ENCODE measurements around the gene EFEMP1. TPM values are rescaled to one million over a fixed set of nuclear protein-coding genes. Genes with fewer than 3 reads are reported as not detected.
A peak's percentile ranks its signal among the peaks of the same experiment; 100 is the strongest.
"Not testable (repeated sequence)": the region's sequence is repeated elsewhere in the genome, so short reads cannot be mapped to it uniquely, and the experiment has no call there.

The EFEMP1 gene
- total RNA-seq, 3 donors from 2014 or later: 9.5 to 80.1 (median 40.8) TPM

DNA sequence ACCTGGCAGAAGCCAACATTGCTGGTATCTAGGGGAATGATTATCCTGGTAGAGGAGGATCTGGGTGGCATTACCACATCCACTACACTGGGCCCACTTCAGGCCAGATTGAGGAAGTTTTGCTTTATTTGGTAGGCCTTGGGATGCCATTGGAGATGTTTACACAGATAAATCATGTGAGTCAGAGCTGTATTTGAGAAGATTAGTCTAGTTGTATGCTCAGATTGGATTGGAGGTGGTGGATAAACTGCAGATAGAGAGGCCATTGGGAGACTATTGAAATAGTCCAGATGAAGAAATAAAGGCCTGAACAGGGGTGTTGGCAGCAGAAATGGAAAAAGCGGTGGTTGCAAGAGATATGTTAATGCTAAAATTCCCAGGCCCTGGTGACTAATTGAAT is 81.5 kb downstream of the EFEMP1 start:
- Histone ChIP-seq H3K36me3 (ENCODE audit: low read depth) (no peaks in the 10 kb centered on the region), H3K4me1 (ENCODE audit: low read depth) (peaks cover 15% of the 10 kb centered on the region), H3K4me3 (no peak overlapping the region), H3K9me3 (no peaks in the 10 kb centered on the region)
- TF ChIP-seq, protein P1, sequence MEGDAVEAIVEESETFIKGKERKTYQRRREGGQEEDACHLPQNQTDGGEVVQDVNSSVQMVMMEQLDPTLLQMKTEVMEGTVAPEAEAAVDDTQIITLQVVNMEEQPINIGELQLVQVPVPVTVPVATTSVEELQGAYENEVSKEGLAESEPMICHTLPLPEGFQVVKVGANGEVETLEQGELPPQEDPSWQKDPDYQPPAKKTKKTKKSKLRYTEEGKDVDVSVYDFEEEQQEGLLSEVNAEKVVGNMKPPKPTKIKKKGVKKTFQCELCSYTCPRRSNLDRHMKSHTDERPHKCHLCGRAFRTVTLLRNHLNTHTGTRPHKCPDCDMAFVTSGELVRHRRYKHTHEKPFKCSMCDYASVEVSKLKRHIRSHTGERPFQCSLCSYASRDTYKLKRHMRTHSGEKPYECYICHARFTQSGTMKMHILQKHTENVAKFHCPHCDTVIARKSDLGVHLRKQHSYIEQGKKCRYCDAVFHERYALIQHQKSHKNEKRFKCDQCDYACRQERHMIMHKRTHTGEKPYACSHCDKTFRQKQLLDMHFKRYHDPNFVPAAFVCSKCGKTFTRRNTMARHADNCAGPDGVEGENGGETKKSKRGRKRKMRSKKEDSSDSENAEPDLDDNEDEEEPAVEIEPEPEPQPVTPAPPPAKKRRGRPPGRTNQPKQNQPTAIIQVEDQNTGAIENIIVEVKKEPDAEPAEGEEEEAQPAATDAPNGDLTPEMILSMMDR (IDR thresholded peaks at IDR 0.05): no peak
- intact Hi-C loops (cut with DNase I, micrococcal nuclease): no loop called here
- DNase-seq (no peak), ATAC-seq (no peak)

DNA sequence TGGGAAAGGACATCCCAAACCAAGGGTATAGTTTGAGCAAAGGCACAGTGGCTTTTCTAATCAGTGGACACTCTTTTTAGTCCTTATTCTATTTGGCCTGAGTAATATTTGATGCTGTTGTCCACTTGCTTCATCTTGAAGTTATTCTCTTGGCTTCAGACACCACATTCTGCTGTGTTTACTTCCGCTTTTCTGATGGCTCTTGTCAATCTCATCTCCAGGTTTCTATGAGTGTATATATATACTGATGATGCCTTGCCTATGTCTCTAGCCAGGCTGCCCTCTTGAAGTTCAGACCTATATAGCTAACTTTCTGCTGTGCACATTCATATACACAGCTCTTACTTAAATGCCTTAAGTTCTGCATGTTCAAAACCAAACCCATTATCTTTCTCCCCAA is 83.1 kb downstream of the EFEMP1 start:
- intact Hi-C loops (cut with DNase I, micrococcal nuclease): no loop called here
- no peak for ATAC-seq
- no peak overlapping the region for H3K4me3 ChIP-seq
- no peaks in the 10 kb centered on the region for H3K36me3 ChIP-seq (ENCODE audit: low read depth)
- TF ChIP-seq, protein P1 (IDR thresholded peaks at IDR 0.05): no peak
- H3K9me3 ChIP-seq: no peaks in the 10 kb centered on the region
- DNase-seq: no peak
- peaks cover 15% of the 10 kb centered on the region for H3K4me1 ChIP-seq (ENCODE audit: low read depth)

DNA sequence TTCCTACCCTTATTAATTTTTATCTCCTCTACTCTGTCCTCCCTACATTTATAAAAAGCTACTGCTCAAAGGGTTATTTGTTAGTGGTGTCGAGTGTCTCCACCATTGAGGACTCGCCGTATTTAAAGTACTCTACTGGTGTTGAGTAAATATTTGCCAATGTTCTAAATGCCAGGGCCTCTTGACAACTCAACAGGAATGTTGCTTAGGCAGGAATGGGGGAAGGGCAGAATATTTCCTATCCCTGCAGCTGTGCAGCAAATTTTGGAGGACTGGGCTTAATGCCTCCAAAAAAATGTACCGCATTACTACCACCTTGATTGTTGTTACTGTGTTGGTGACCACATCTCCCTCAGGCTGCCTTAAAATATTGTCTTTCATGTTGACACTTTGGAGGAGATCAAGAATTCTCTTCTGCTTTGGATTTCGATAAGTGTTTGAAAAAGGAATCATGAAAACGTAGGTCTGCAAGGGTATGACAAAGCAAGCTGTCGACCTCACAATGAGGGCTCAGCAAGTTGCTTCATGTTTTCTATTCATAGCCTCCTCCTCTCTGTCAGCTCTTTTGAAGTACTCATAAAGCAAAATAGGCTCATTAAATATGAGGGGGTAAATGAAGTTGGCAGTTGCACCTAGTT is 84.3 kb downstream of the EFEMP1 start:
- ATAC-seq: peak; percentile 69
- H3K9me3 ChIP-seq: no peaks in the 10 kb centered on the region
- peaks cover 15% of the 10 kb centered on the region for H3K4me1 ChIP-seq (ENCODE audit: low read depth)
- peak in 1 of 3 donors; percentile 55 for DNase-seq
- no peaks in the 10 kb centered on the region for H3K36me3 ChIP-seq (ENCODE audit: low read depth)
- intact Hi-C loops (cut with DNase I, micrococcal nuclease): no loop called here
- TF ChIP-seq, protein P1 (IDR thresholded peaks at IDR 0.05): no peak
- H3K4me3 ChIP-seq: no peak overlapping the region

DNA sequence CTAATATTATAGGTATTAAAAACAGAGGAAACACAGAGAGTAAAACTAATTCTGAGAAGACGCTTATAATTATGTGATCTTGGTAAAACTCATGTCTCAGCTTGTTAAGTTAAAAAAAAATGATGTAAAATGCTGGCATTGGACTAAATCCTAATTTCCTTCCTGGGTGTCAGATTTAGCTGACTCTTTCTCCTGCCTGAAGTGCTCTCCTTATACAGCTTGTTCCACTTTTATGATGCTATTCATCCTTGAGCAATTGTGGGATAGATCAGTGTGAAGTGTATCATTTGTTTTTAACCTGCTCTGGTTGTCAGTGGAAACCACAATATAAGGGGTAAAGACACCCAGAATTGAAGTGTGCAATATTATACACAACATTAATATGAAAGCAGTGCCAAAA is 84.9 kb downstream of the EFEMP1 start:
- DNase-seq: no peak
- ATAC-seq: no peak
- no peak overlapping the region for H3K4me3 ChIP-seq
- H3K9me3 ChIP-seq: no peaks in the 10 kb centered on the region
- no peaks in the 10 kb centered on the region for H3K36me3 ChIP-seq (ENCODE audit: low read depth)
- intact Hi-C loops (cut with DNase I, micrococcal nuclease): no loop called here
- H3K4me1 ChIP-seq (ENCODE audit: low read depth): peaks cover 15% of the 10 kb centered on the region
- TF ChIP-seq, protein P1 (IDR thresholded peaks at IDR 0.05): no peak

DNA sequence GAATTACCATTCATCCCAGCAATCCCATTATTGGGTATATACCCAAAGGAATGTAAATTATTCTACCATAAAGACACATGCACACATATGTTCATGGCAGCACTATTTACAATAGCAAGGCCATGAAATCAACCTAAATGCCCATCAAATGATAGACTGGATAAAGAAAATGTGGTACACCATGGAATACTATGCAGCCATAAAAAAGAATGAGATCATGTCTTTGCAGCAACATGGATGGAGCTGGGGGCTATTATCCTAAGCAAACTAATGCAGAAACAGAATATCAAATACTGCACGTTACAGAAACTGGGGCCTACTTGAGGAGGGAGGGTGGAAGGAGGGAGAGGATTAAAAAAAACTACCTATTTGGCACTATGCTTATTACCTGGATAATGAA is 85.5 kb downstream of the EFEMP1 start:
- H3K9me3 ChIP-seq; H3K4me3 ChIP-seq; DNase-seq; H3K36me3 ChIP-seq (ENCODE audit: low read depth); ATAC-seq; intact Hi-C loops (cut with DNase I, micrococcal nuclease): not testable (repeated sequence)
- peaks cover 13% of the 10 kb centered on the region for H3K4me1 ChIP-seq (ENCODE audit: low read depth)

DNA sequence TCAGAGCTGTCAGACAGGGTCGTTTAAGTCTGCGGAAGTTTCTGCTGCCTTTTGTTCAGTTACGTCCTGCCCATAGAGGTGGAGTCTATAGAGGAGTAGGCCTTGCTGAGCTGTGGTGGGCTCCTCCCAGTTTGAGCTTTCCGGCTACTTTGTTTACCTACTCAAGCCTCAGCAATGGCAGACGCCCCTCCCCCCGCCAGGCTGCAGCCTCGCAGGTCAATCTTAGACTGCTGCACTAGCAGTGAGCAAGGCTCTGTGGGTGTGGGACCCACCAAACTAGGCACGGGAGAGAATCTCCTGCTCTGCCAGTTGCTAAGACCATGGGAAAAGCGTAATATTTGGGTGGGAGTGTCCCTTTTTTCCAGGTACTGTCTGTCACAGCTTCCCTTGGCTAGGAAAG is 86.5 kb downstream of the EFEMP1 start:
- ATAC-seq (no peak), DNase-seq (no peak)
- Histone ChIP-seq H3K9me3 (no peaks in the 10 kb centered on the region), H3K4me1 (ENCODE audit: low read depth) (peaks cover 9% of the 10 kb centered on the region), H3K36me3 (ENCODE audit: low read depth) (no peaks in the 10 kb centered on the region), H3K4me3 (no peak overlapping the region)
- intact Hi-C loops (cut with DNase I, micrococcal nuclease): no loop called here
- TF ChIP-seq, protein P1 (IDR thresholded peaks at IDR 0.05): no peak

DNA sequence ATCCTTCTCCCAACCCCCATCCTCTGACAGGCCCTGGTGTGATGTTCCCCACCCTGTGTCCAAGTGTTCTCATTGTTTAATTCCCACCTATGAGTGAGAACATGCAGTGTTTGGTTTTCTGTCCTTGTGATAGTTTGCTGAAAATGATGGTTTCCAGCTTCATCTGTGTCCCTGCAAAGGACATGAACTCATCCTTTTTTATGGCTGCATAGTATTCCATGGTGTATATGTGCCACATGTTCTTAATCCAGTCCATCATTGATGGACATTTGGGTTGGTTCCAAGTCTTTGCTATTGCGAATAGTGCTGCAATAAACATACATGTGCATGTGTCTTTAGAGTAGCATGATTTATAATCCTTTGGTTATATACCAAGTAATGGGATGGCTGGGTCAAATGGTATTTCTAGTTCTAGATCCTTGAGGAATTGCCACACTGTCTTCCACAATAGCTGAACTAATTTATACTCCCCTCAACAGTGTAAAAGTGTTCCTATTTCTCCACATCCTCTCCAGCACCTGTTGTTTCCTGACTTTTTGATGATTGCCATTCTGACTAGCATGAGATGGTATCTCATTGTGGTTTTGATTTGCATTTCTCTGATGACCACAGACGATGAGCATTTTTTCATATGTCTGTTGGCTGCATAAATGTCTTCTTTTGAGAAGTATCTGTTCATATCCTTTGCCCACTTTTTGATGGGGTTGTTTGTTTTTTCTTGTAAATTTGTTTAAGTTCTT is 91.7 kb downstream of the EFEMP1 start:
- intact Hi-C loops (cut with DNase I, micrococcal nuclease); DNase-seq; H3K36me3 ChIP-seq (ENCODE audit: low read depth); H3K9me3 ChIP-seq; ATAC-seq; H3K4me3 ChIP-seq; H3K4me1 ChIP-seq (ENCODE audit: low read depth): not testable (repeated sequence)
